Measurements from ENCODE around the gene KATNBL1. TPM values are rescaled to one million over a fixed set of nuclear protein-coding genes. Genes with fewer than 3 reads are reported as not detected.
A peak's percentile ranks its signal among the peaks of the same experiment; 100 is the strongest.

Gene KATNBL1
- total RNA-seq, 1 donor from 2014 or later, result 42.3 TPM

GRCh38 chr15:34101366-34102174 is 108.3 kb downstream of the KATNBL1 start, which contains the start of the genes EMC7 and PGBD4:
Gene EMC7 (minus strand): TSS chr15:34101862. CDS start chr15:34101839, 23 bp downstream.
Gene PGBD4 (plus strand): TSS chr15:34102083. CDS start chr15:34102532, 449 bp downstream.
- Mint-ChIP-seq H3K27ac (peak within 1 kb of the TSS; percentile 96), H3K4me3 (ENCODE audit: low read depth) (peak within 1 kb of the TSS; percentile 100), H3K36me3 (ENCODE audit: low read depth) (peaks cover 41% of the 10 kb centered on the region), H3K4me1 (ENCODE audit: low read depth) (peaks cover 25% of the 10 kb centered on the region), H3K27me3 (ENCODE audit: low read depth) (no peaks in the 10 kb centered on the region), H3K9me3 (peaks cover 4% of the 10 kb centered on the region)
- intact Hi-C loops (cut with micrococcal nuclease), result loop anchor here (1.0 to 5.0 kb wide), 6 partner anchors 62 to 486 kb away; partner anchors contain the start of genes AVEN, KATNBL1, LPCAT4 and NOP10
- peak; percentile 99 for DNase-seq (ENCODE audit: low spot score)

- H3K27ac Mint-ChIP-seq, result no peak overlapping the region
- peaks cover 4% of the 10 kb centered on the region for H3K9me3 Mint-ChIP-seq
- intact Hi-C loops (cut with micrococcal nuclease), result loop anchor here (2.0 to 5.0 kb wide), 2 partner anchors 267 to 487 kb away; partner anchors contain the start of gene LPCAT4
- peak overlapping the region; percentile 48 for H3K4me3 Mint-ChIP-seq (ENCODE audit: low read depth)
- no peak for DNase-seq (ENCODE audit: low spot score)
- peaks cover 43% of the 10 kb centered on the region for H3K36me3 Mint-ChIP-seq (ENCODE audit: low read depth)
- peaks cover 25% of the 10 kb centered on the region for H3K4me1 Mint-ChIP-seq (ENCODE audit: low read depth)
- no peaks in the 10 kb centered on the region for H3K27me3 Mint-ChIP-seq (ENCODE audit: low read depth)
Measured at GRCh38 chr15:34099914-34100313, 110.0 kb downstream of the KATNBL1 start.

Other genes with a start within 250 kb of the KATNBL1 start
- not detected in 2 replicates for gene CHRM5, start 241.6 kb downstream of the KATNBL1 start, total RNA-seq
- gene AVEN, start 170.9 kb downstream of the KATNBL1 start, total RNA-seq, result 19.4 and 19.8 TPM in 2 replicates
- 66.8 and 68.0 TPM in 2 replicates for gene EMC7, start 108.2 kb downstream of the KATNBL1 start, total RNA-seq
- 3.4 and 3.7 TPM in 2 replicates for gene PGBD4, start 108.0 kb downstream of the KATNBL1 start, total RNA-seq
- 90.4 and 97.3 TPM in 2 replicates for gene EMC4, start 14.9 kb upstream of the KATNBL1 start, total RNA-seq
- gene SLC12A6, start 127.7 kb upstream of the KATNBL1 start, total RNA-seq, result 16.6 and 17.0 TPM in 2 replicates
- gene NOP10, start 133.0 kb upstream of the KATNBL1 start, total RNA-seq, result 227 and 232 TPM in 2 replicates
- not detected in 2 replicates for gene NUTM1, start 133.2 kb upstream of the KATNBL1 start, total RNA-seq
- 70.9 and 76.1 TPM in 2 replicates for gene LPCAT4, start 157.1 kb upstream of the KATNBL1 start, total RNA-seq
- 238 and 258 TPM in 2 replicates for gene GOLGA8A, start 227.7 kb upstream of the KATNBL1 start, total RNA-seq

Data from activated T-helper 2 cell treated with anti-CD3 and anti-CD28 coated beads, Interferon-gamma antibody, Interleukin-2, Interleukin-4, amounts not matched to agents 10 μg/mL and 5 μg/mL and 100 μg/mL, durations not matched to agents 14 hours and 24 hours and 36 hours (primary cell).